ENCODE data around the gene STARD4. TPM values are rescaled to one million over a fixed set of nuclear protein-coding genes. Genes with fewer than 3 reads are reported as not detected.

Gene STARD4
- total RNA-seq, 2 experiments from 2014 or later: 14.9 to 15.2 TPM

DNA sequence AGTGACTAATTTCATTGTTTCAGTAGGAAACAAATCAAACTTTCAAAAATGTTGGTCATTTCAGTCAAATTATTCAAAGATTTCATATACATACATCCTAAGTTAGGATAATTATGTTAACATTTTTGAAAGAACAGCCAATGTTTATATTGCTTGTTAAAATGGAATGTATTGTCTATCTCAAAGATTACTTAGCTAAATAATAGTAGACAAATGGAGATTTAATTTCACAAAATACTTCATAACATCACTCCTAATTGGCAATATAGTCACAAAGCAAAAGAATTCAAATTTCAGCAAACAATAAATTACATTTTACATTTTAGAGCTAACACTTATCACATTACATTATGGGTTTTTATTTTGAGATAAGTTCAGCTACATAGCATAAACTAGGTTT lies 25.4 kb downstream of the STARD4 start:
- H3K9me3 ChIP-seq (ENCODE audit: control insufficient read depth in 1 of 2, insufficient read depth in 1 of 2, low read length in 2 of 2): no peaks in the 10 kb centered on the region
- ChIA-PET CTCF (no interaction called here), POLR2A (no interaction called here)
- DNase-seq: no peak
- intact Hi-C loops (cut with DNase I, micrococcal nuclease): no loop called here
- Mint-ChIP-seq H3K36me3 (ENCODE audit: low read depth) (peaks cover 47% of the 10 kb centered on the region), H3K9me3 (no peaks in the 10 kb centered on the region), H3K4me3 (no peak overlapping the region), H3K27me3 (no peaks in the 10 kb centered on the region), H3K4me1 (ENCODE audit: low read depth) (no peaks in the 10 kb centered on the region), H3K27ac (no peak overlapping the region)
- no peaks in the 10 kb centered on the region for H3K27me3 ChIP-seq (ENCODE audit: control insufficient read depth in 1 of 2, insufficient read depth in 2 of 2, low read length in 2 of 2)
- peaks cover 62% of the 10 kb centered on the region for H3K36me3 ChIP-seq (ENCODE audit: insufficient read depth, low read length)
- H3K27ac ChIP-seq (ENCODE audit: low read depth in 1 of 2, low read length in 2 of 2): no peak overlapping the region
- no peaks in the 10 kb centered on the region for H3K4me1 ChIP-seq (ENCODE audit: insufficient read depth, low read length)
- TF ChIP-seq, protein P1, sequence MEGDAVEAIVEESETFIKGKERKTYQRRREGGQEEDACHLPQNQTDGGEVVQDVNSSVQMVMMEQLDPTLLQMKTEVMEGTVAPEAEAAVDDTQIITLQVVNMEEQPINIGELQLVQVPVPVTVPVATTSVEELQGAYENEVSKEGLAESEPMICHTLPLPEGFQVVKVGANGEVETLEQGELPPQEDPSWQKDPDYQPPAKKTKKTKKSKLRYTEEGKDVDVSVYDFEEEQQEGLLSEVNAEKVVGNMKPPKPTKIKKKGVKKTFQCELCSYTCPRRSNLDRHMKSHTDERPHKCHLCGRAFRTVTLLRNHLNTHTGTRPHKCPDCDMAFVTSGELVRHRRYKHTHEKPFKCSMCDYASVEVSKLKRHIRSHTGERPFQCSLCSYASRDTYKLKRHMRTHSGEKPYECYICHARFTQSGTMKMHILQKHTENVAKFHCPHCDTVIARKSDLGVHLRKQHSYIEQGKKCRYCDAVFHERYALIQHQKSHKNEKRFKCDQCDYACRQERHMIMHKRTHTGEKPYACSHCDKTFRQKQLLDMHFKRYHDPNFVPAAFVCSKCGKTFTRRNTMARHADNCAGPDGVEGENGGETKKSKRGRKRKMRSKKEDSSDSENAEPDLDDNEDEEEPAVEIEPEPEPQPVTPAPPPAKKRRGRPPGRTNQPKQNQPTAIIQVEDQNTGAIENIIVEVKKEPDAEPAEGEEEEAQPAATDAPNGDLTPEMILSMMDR (IDR thresholded peaks at IDR 0.05): no peak
- H3K4me3 ChIP-seq (ENCODE audit: low read length): no peak overlapping the region
- ATAC-seq (ENCODE audit: poor library complexity): no peak

DNA sequence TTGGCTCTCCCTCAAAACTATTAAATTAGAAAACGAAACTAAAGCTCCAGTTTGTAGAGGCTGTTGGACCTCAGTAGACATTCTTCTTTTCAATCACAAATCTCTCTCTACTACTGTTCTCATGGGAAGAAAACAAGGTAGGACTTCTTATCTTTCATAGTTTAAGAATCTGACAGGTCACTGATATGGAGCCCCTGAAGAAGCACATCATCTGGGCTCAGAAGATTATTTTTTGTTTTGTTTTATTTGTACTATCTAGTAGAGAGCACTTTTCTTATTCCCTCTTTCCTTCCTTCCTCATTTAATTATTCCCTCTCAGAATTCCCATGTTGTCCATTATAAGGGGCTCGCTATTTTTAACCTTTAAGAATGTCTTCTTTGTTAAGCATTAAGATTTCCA lies 26.3 kb downstream of the STARD4 start:
- Mint-ChIP-seq H3K27ac (peak overlapping the region; percentile 40), H3K36me3 (ENCODE audit: low read depth) (peaks cover 56% of the 10 kb centered on the region), H3K4me3 (no peak overlapping the region), H3K9me3 (no peaks in the 10 kb centered on the region), H3K27me3 (no peaks in the 10 kb centered on the region), H3K4me1 (ENCODE audit: low read depth) (no peaks in the 10 kb centered on the region)
- CTCF ChIA-PET: no interaction called here
- intact Hi-C loops (cut with DNase I, micrococcal nuclease): no loop called here
- H3K4me1 ChIP-seq (ENCODE audit: insufficient read depth, low read length): no peaks in the 10 kb centered on the region
- H3K36me3 ChIP-seq (ENCODE audit: insufficient read depth, low read length): peaks cover 70% of the 10 kb centered on the region
- TF ChIP-seq, protein P1 (IDR thresholded peaks at IDR 0.05): no peak
- DNase-seq (no peak), ATAC-seq (ENCODE audit: poor library complexity) (no peak)
- H3K27ac ChIP-seq (ENCODE audit: low read depth in 1 of 2, low read length in 2 of 2): no peak overlapping the region
- no peak overlapping the region for H3K4me3 ChIP-seq (ENCODE audit: low read length)
- H3K9me3 ChIP-seq (ENCODE audit: control insufficient read depth in 1 of 2, insufficient read depth in 1 of 2, low read length in 2 of 2): no peaks in the 10 kb centered on the region
- no peaks in the 10 kb centered on the region for H3K27me3 ChIP-seq (ENCODE audit: control insufficient read depth in 1 of 2, insufficient read depth in 2 of 2, low read length in 2 of 2)
- POLR2A ChIA-PET: no interaction called here

DNA sequence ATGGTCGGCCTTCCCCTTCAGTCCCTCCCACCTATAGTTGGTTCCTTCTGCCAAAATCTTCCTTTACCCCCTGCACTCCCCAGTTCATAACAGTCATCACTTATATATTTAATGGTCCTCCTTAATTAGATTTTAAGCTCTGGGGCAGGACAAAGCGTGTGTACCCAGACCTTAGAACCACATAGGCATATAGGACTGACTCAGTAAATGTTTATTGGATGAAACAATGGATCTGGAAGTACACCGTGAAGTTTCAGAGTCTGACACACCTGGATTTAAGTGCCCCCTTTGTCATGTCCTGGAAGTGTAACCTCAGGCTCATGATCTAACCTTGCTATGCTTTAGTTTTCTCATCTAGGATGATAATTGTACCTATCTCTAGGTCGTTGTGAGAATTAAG lies 32.0 kb downstream of the STARD4 start:
- Mint-ChIP-seq H3K4me1 (ENCODE audit: low read depth) (no peaks in the 10 kb centered on the region), H3K27ac (no peak overlapping the region), H3K36me3 (ENCODE audit: low read depth) (peaks cover 94% of the 10 kb centered on the region), H3K27me3 (no peaks in the 10 kb centered on the region), H3K4me3 (no peak overlapping the region), H3K9me3 (no peaks in the 10 kb centered on the region)
- CTCF ChIA-PET: interaction anchor here (0.6 kb wide), 1 partner anchor 39 kb away, joined by 3 read pairs; no protein-coding TSS in a partner anchor
- H3K4me3 ChIP-seq (ENCODE audit: low read length): no peak overlapping the region
- TF ChIP-seq, protein P1 (IDR thresholded peaks at IDR 0.05): no peak
- no peak overlapping the region for H3K27ac ChIP-seq (ENCODE audit: low read depth in 1 of 2, low read length in 2 of 2)
- ATAC-seq (ENCODE audit: poor library complexity) (no peak), DNase-seq (no peak)
- POLR2A ChIA-PET: interaction anchor here (1.6 kb wide), 1 partner anchor 8 kb away, joined by 3 read pairs; no protein-coding TSS in a partner anchor
- intact Hi-C loops (cut with DNase I, micrococcal nuclease): no loop called here
- H3K36me3 ChIP-seq (ENCODE audit: insufficient read depth, low read length): peaks cover 89% of the 10 kb centered on the region
- no peaks in the 10 kb centered on the region for H3K27me3 ChIP-seq (ENCODE audit: control insufficient read depth in 1 of 2, insufficient read depth in 2 of 2, low read length in 2 of 2)
- H3K4me1 ChIP-seq (ENCODE audit: insufficient read depth, low read length): no peaks in the 10 kb centered on the region
- H3K9me3 ChIP-seq (ENCODE audit: control insufficient read depth in 1 of 2, insufficient read depth in 1 of 2, low read length in 2 of 2): no peaks in the 10 kb centered on the region

Data from CD4-positive, alpha-beta T cell (primary cell).